Kidney (tissue), 14 donors: ENCODE measurements around the gene CLCNKB. TPM values are rescaled to one million over a fixed set of nuclear protein-coding genes. Genes with fewer than 3 reads are reported as not detected.
A peak's percentile ranks its signal among the peaks of the same experiment; 100 is the strongest.
"Not testable (repeated sequence)": the region's sequence is repeated elsewhere in the genome, so short reads cannot be mapped to it uniquely, and the experiment has no call there.

Experiments
- DNase-seq, 5 donors: peaks; one replicate each; pipeline ENCODE4 v3.0.0-alpha.2; 2013 to 2020
- FAIRE-seq: peaks from 2 replicates; lab custom pipeline; 2012; peaks lifted over from hg19 to GRCh38; lab: Jason Lieb, UNC
- H3K27ac ChIP-seq, 2 donors: one replicate each; pipeline ENCODE4 v1.7.0; 2013; ENCODE audit warnings: low read depth in 2 of 2, low read length in 2 of 2, inconsistent platforms in 1 of 2
- H3K27me3 ChIP-seq: one replicate; pipeline ENCODE4 v1.7.1; 2013; ENCODE audit warnings: low read length, inconsistent platforms; ENCODE audit not compliant: control insufficient read depth, insufficient read depth
- H3K36me3 ChIP-seq, 3 donors: one replicate each; pipeline versions ENCODE4 v1.7.0 to v1.7.1; 2013; ENCODE audit warnings: low read length in 3 of 3, control low read depth in 1 of 3, inconsistent platforms in 1 of 3; ENCODE audit not compliant: insufficient read depth in 3 of 3, control insufficient read depth in 2 of 3
- H3K4me1 ChIP-seq, 3 donors: one replicate each; pipeline versions ENCODE4 v1.7.0 to v1.7.1; 2013; ENCODE audit warnings: low read length in 3 of 3, inconsistent platforms in 1 of 3, low read depth in 1 of 3; ENCODE audit not compliant: control insufficient read depth in 2 of 3, insufficient read depth in 2 of 3
- H3K4me3 ChIP-seq, 3 donors: one replicate each; pipeline versions ENCODE4 v1.7.0 to v1.8.1; 2013; ENCODE audit warnings: low read length in 3 of 3, control low read depth in 1 of 3, inconsistent platforms in 1 of 3
- H3K9ac ChIP-seq, 3 donors: one replicate each; pipeline versions ENCODE4 v1.7.0 to v1.7.1; 2013; ENCODE audit warnings: low read length in 3 of 3, control low read depth in 1 of 3, inconsistent platforms in 1 of 3
- H3K9me3 ChIP-seq, 3 donors: one replicate each; pipeline versions ENCODE4 v1.7.0 to v1.7.1; 2013; ENCODE audit warnings: low read length in 3 of 3, control low read depth in 1 of 3, inconsistent platforms in 1 of 3; ENCODE audit not compliant: control insufficient read depth in 2 of 3, insufficient read depth in 1 of 3
- CTCF ChIP-seq: IDR thresholded peaks from 3 replicates; pipeline ENCODE4 v1.5.1; 2012; ENCODE audit warnings: mild to moderate bottlenecking, moderate library complexity, borderline replicate concordance; ENCODE audit not compliant: insufficient read depth; ENCODE audit errors: extremely low read depth
- intact Hi-C: fragments of 100-400 bp; cut with DNase I; formaldehyde crosslinking; loops from one replicate; pipeline ENCODE4 v1.11.1; 2022
- polyA plus RNA-seq: library from polyadenylated mRNA; stranded (reverse); fragments of 350-450 nt; fragmentation: Illumina TruSeq; extraction: RNeasy Lipid Tissue Mini Kit (QIAGEN cat#74804); gene quantifications from one replicate; pipeline ENCODE4 v1.2.3, GENCODE V29; 2014; ENCODE audit warnings: low read depth, low replicate concordance; ENCODE audit not compliant: insufficient read depth
- total RNA-seq: library from RNA; stranded (reverse); fragmentation: NEBNext Ultra II Directional; extraction: Animal tissue kit (Norgen Biotek cat#: 25700); gene quantifications from one replicate; pipeline ENCODE4 v1.2.1, GENCODE V29; 2021
- donor health status: control.
- donor health status: control.
- donor health status: control.
- donor health status: control.
- donor health status: control.
- donor health status: DM: yes; HTN: yes; CAD: no.
- donor health status: Normal renal cell carcinoma (clear cell type).

The CLCNKB gene
- total and polyA plus RNA-seq, 2 donors from 2014 or later: 60.6 to 519 TPM

- Histone ChIP-seq H3K9ac (peak overlapping the region in 1 of 3 donors; percentile 13), H3K4me3 (no peak overlapping the region), H3K27ac (peak overlapping the region; percentile 83 to 95), H3K4me1 (peaks cover 0 to 38% (median 0%) of the 10 kb centered on the region in 3 donors), H3K27me3 (no peaks in the 10 kb centered on the region), H3K9me3 (no peaks in the 10 kb centered on the region), H3K36me3 (no peaks in the 10 kb centered on the region)
- FAIRE-seq (no peak), DNase-seq (peak in 3 of 5 donors; percentile 60 to 62 (median 62))
- intact Hi-C loops: no loop called here
- TF ChIP-seq CTCF: no peak
These were observed 23.8 kb upstream of the CLCNKB start for GRCh38 chr1:16019644-16020277.

GRCh38 chr1:16020325-16020724 lies 23.3 kb upstream of the CLCNKB start:
- no peaks in the 10 kb centered on the region for H3K9me3 ChIP-seq
- H3K27me3 ChIP-seq: no peaks in the 10 kb centered on the region
- no peak for FAIRE-seq
- peak overlapping the region in 1 of 3 donors; percentile 13 for H3K9ac ChIP-seq
- no peak overlapping the region for H3K4me3 ChIP-seq
- H3K4me1 ChIP-seq: peaks cover 0 to 34% (median 0%) of the 10 kb centered on the region in 3 donors
- no peak for TF ChIP-seq CTCF
- DNase-seq: no peak
- no peaks in the 10 kb centered on the region for H3K36me3 ChIP-seq
- intact Hi-C loops: no loop called here
- peak overlapping the region; percentile 59 to 74 for H3K27ac ChIP-seq

- H3K9ac ChIP-seq, H3K36me3 ChIP-seq, intact Hi-C loops, FAIRE-seq, H3K4me3 ChIP-seq, H3K9me3 ChIP-seq, DNase-seq, H3K27me3 ChIP-seq: not testable (repeated sequence)
- H3K27ac ChIP-seq: peak overlapping the region; percentile 79 to 82
- H3K4me1 ChIP-seq: peaks cover 0 to 30% (median 0%) of the 10 kb centered on the region in 3 donors
These were observed 22.7 kb upstream of the CLCNKB start for GRCh38 chr1:16020878-16021277.

- peak in 4 of 5 donors; percentile 74 to 81 (median 77) for DNase-seq
These were observed 21.9 kb upstream of the CLCNKB start, which contains the start of gene CLCNKA for GRCh38 chr1:16021681-16022080. CLCNKA (plus strand) TSS chr1:16022036; CDS start chr1:16022620, 584 bp downstream.

More at GRCh38 chr1:16021681-16022080, 21.9 kb upstream of the CLCNKB start, which contains the start of gene CLCNKA:
- peak within 1 kb of the TSS in 2 of 3 donors; percentile 26 to 80 for H3K9ac ChIP-seq
- peak within 1 kb of the TSS; percentile 79 to 82 for H3K27ac ChIP-seq
- no peak for TF ChIP-seq CTCF
- H3K4me3 ChIP-seq: peak within 1 kb of the TSS in 1 of 3 donors; percentile 51
- no peak for FAIRE-seq
- H3K36me3 ChIP-seq: no peaks in the 10 kb centered on the region
- intact Hi-C loops: no loop called here
- peaks cover 0 to 30% (median 0%) of the 10 kb centered on the region in 3 donors for H3K4me1 ChIP-seq
- no peaks in the 10 kb centered on the region for H3K9me3 ChIP-seq
- H3K27me3 ChIP-seq: no peaks in the 10 kb centered on the region
